Measurements from ENCODE around the gene PTGER3.
A peak's percentile ranks its signal among the peaks of the same experiment; 100 is the strongest.

The PTGER3 gene

GRCh38 chr1:70963374-70963773 lies 84.2 kb downstream of the PTGER3 start:
- Histone ChIP-seq H3K9me3 (ENCODE audit: control insufficient read depth, low read length) (no peaks in the 10 kb centered on the region), H3K4me3 (ENCODE audit: insufficient read depth in 1 of 2, low read depth in 1 of 2, low read length in 2 of 2) (no peak overlapping the region), H2BK15ac (ENCODE audit: low read depth, poor library complexity, severe bottlenecking) (no peak overlapping the region), H2AK5ac (ENCODE audit: low read length, severe bottlenecking) (no peak overlapping the region), H2BK12ac (ENCODE audit: low read length in 2 of 2) (no peak overlapping the region), H3K4me1 (ENCODE audit: control insufficient read depth, insufficient read depth, low read depth, low read length) (no peaks in the 10 kb centered on the region), H2AFZ (ENCODE audit: low read depth, low read length) (no peak overlapping the region), H3K18ac (ENCODE audit: low read depth in 1 of 2, low read length in 2 of 2) (no peak overlapping the region), H3K79me1 (replicated peaks; ENCODE audit: low read length, poor library complexity, severe bottlenecking) (no peaks in the 10 kb centered on the region), H3K9ac (ENCODE audit: low read length) (no peak overlapping the region), H2BK120ac (ENCODE audit: low read depth, low read length) (no peak overlapping the region), H3K27me3 (ENCODE audit: control insufficient read depth in 1 of 2, insufficient read depth in 1 of 2, low read length in 2 of 2) (no peaks in the 10 kb centered on the region), H3K23ac (ENCODE audit: low read length in 2 of 2) (no peak overlapping the region), H3K4me2 (ENCODE audit: low read length, poor library complexity, severe bottlenecking) (no peak overlapping the region), H3K27ac (ENCODE audit: low read length, poor library complexity, severe bottlenecking) (no peak overlapping the region), H4K8ac (ENCODE audit: low read length) (no peak overlapping the region), H3K36me3 (ENCODE audit: control insufficient read depth in 1 of 2, insufficient read depth in 2 of 2, low read depth in 1 of 2, low read length in 2 of 2) (no peaks in the 10 kb centered on the region), H3K4ac (ENCODE audit: low read depth in 1 of 2, low read length in 2 of 2) (no peak overlapping the region), H3K14ac (ENCODE audit: low read length in 2 of 2) (no peak overlapping the region), H4K91ac (ENCODE audit: low read length) (no peak overlapping the region), H2BK5ac (ENCODE audit: low read depth, low read length, poor library complexity, severe bottlenecking) (no peak overlapping the region)
- 59% methylated on average over 6 of the region's 6 CpGs for WGBS
- DNase-seq: no peak

GRCh38 chr1:70961374-70961975 lies 86.1 kb downstream of the PTGER3 start:
- Histone ChIP-seq H2AK5ac (ENCODE audit: low read length, severe bottlenecking) (no peak overlapping the region), H4K8ac (ENCODE audit: low read length) (no peak overlapping the region), H3K4me3 (ENCODE audit: insufficient read depth in 1 of 2, low read depth in 1 of 2, low read length in 2 of 2) (no peak overlapping the region), H3K9ac (ENCODE audit: low read length) (no peak overlapping the region), H2BK120ac (ENCODE audit: low read depth, low read length) (no peak overlapping the region), H2BK12ac (ENCODE audit: low read length in 2 of 2) (no peak overlapping the region), H2AFZ (ENCODE audit: low read depth, low read length) (no peak overlapping the region), H2BK5ac (ENCODE audit: low read depth, low read length, poor library complexity, severe bottlenecking) (no peak overlapping the region), H3K9me3 (ENCODE audit: control insufficient read depth, low read length) (no peaks in the 10 kb centered on the region), H2BK15ac (ENCODE audit: low read depth, poor library complexity, severe bottlenecking) (no peak overlapping the region), H3K4me2 (ENCODE audit: low read length, poor library complexity, severe bottlenecking) (no peak overlapping the region), H3K27me3 (ENCODE audit: control insufficient read depth in 1 of 2, insufficient read depth in 1 of 2, low read length in 2 of 2) (no peaks in the 10 kb centered on the region), H3K23ac (ENCODE audit: low read length in 2 of 2) (no peak overlapping the region), H3K4me1 (ENCODE audit: control insufficient read depth, insufficient read depth, low read depth, low read length) (no peaks in the 10 kb centered on the region), H3K36me3 (ENCODE audit: control insufficient read depth in 1 of 2, insufficient read depth in 2 of 2, low read depth in 1 of 2, low read length in 2 of 2) (no peaks in the 10 kb centered on the region), H4K91ac (ENCODE audit: low read length) (no peak overlapping the region), H3K79me1 (replicated peaks; ENCODE audit: low read length, poor library complexity, severe bottlenecking) (no peaks in the 10 kb centered on the region), H3K14ac (ENCODE audit: low read length in 2 of 2) (no peak overlapping the region), H3K27ac (ENCODE audit: low read length, poor library complexity, severe bottlenecking) (no peak overlapping the region), H3K4ac (ENCODE audit: low read depth in 1 of 2, low read length in 2 of 2) (no peak overlapping the region), H3K18ac (ENCODE audit: low read depth in 1 of 2, low read length in 2 of 2) (no peak overlapping the region)
- WGBS: no CpG with 5 or more reads among the region's 1 CpG
- DNase-seq: no peak

- Histone ChIP-seq H3K27me3 (ENCODE audit: control insufficient read depth in 1 of 2, insufficient read depth in 1 of 2, low read length in 2 of 2) (no peaks in the 10 kb centered on the region), H2BK5ac (ENCODE audit: low read depth, low read length, poor library complexity, severe bottlenecking) (no peak overlapping the region), H3K4me3 (ENCODE audit: insufficient read depth in 1 of 2, low read depth in 1 of 2, low read length in 2 of 2) (peak overlapping the region in 1 of 2 experiments; percentile 20), H3K36me3 (ENCODE audit: control insufficient read depth in 1 of 2, insufficient read depth in 2 of 2, low read depth in 1 of 2, low read length in 2 of 2) (peaks cover 0 to 3% of the 10 kb centered on the region in 2 experiments), H3K4ac (ENCODE audit: low read depth in 1 of 2, low read length in 2 of 2) (no peak overlapping the region), H3K27ac (ENCODE audit: low read length, poor library complexity, severe bottlenecking) (no peak overlapping the region), H2AK5ac (ENCODE audit: low read length, severe bottlenecking) (no peak overlapping the region), H3K23ac (ENCODE audit: low read length in 2 of 2) (no peak overlapping the region), H3K18ac (ENCODE audit: low read depth in 1 of 2, low read length in 2 of 2) (no peak overlapping the region), H3K9ac (ENCODE audit: low read length) (peak overlapping the region; percentile 53), H2BK120ac (ENCODE audit: low read depth, low read length) (no peak overlapping the region), H3K4me1 (ENCODE audit: control insufficient read depth, insufficient read depth, low read depth, low read length) (no peaks in the 10 kb centered on the region), H4K91ac (ENCODE audit: low read length) (no peak overlapping the region), H3K9me3 (ENCODE audit: control insufficient read depth, low read length) (no peaks in the 10 kb centered on the region), H4K8ac (ENCODE audit: low read length) (no peak overlapping the region), H3K14ac (ENCODE audit: low read length in 2 of 2) (no peak overlapping the region), H2AFZ (ENCODE audit: low read depth, low read length) (no peak overlapping the region), H3K79me1 (replicated peaks; ENCODE audit: low read length, poor library complexity, severe bottlenecking) (no peaks in the 10 kb centered on the region), H2BK12ac (ENCODE audit: low read length in 2 of 2) (no peak overlapping the region), H2BK15ac (ENCODE audit: low read depth, poor library complexity, severe bottlenecking) (no peak overlapping the region), H3K4me2 (ENCODE audit: low read length, poor library complexity, severe bottlenecking) (no peak overlapping the region)
- 100% methylated on average over 1 of the region's 5 CpGs for WGBS
- DNase-seq: no peak
Measured at GRCh38 chr1:70948396-70949017, 99.1 kb downstream of the PTGER3 start.

GRCh38 chr1:70947835-70948234 lies 99.8 kb downstream of the PTGER3 start:
- no peak overlapping the region for H2BK12ac ChIP-seq (ENCODE audit: low read length in 2 of 2)

More at GRCh38 chr1:70947835-70948234, 99.8 kb downstream of the PTGER3 start:
- H2BK15ac ChIP-seq (ENCODE audit: low read depth, poor library complexity, severe bottlenecking): no peak overlapping the region
- H2BK5ac ChIP-seq (ENCODE audit: low read depth, low read length, poor library complexity, severe bottlenecking): no peak overlapping the region
- H3K18ac ChIP-seq (ENCODE audit: low read depth in 1 of 2, low read length in 2 of 2): no peak overlapping the region
- peaks cover 0 to 3% of the 10 kb centered on the region in 2 experiments for H3K36me3 ChIP-seq (ENCODE audit: control insufficient read depth in 1 of 2, insufficient read depth in 2 of 2, low read depth in 1 of 2, low read length in 2 of 2)
- H3K14ac ChIP-seq (ENCODE audit: low read length in 2 of 2): no peak overlapping the region
- H3K4ac ChIP-seq (ENCODE audit: low read depth in 1 of 2, low read length in 2 of 2): no peak overlapping the region
- H3K23ac ChIP-seq (ENCODE audit: low read length in 2 of 2): no peak overlapping the region
- no peaks in the 10 kb centered on the region for H3K9me3 ChIP-seq (ENCODE audit: control insufficient read depth, low read length)
- peak overlapping the region; percentile 53 for H3K9ac ChIP-seq (ENCODE audit: low read length)
- H3K27ac ChIP-seq (ENCODE audit: low read length, poor library complexity, severe bottlenecking): no peak overlapping the region
- no peaks in the 10 kb centered on the region for H3K4me1 ChIP-seq (ENCODE audit: control insufficient read depth, insufficient read depth, low read depth, low read length)
- peak overlapping the region in 1 of 2 experiments; percentile 20 for H3K4me3 ChIP-seq (ENCODE audit: insufficient read depth in 1 of 2, low read depth in 1 of 2, low read length in 2 of 2)
- no peak overlapping the region for H2BK120ac ChIP-seq (ENCODE audit: low read depth, low read length)
- no peak for DNase-seq
- no peak overlapping the region for H2AFZ ChIP-seq (ENCODE audit: low read depth, low read length)
- H3K79me1 ChIP-seq (replicated peaks; ENCODE audit: low read length, poor library complexity, severe bottlenecking): no peaks in the 10 kb centered on the region
- no peak overlapping the region for H2AK5ac ChIP-seq (ENCODE audit: low read length, severe bottlenecking)
- H4K91ac ChIP-seq (ENCODE audit: low read length): no peak overlapping the region
- no peak overlapping the region for H4K8ac ChIP-seq (ENCODE audit: low read length)
- WGBS: 40% methylated on average over 1 of the region's 2 CpGs
- no peaks in the 10 kb centered on the region for H3K27me3 ChIP-seq (ENCODE audit: control insufficient read depth in 1 of 2, insufficient read depth in 1 of 2, low read length in 2 of 2)
- H3K4me2 ChIP-seq (ENCODE audit: low read length, poor library complexity, severe bottlenecking): no peak overlapping the region

All from mesenchymal stem cell (in vitro differentiated cells and primary cell).